Vagina (tissue), 2 donors: ENCODE data around the gene USP53.

Source experiments
- POLR2A ChIP-seq, 2 donors: fragments of 450-650 bp; IDR thresholded peaks; one replicate each; pipeline ENCODE4 v1.6.1; 2017; ENCODE audit warnings: antibody characterized with exemption in 2 of 2, mild to moderate bottlenecking in 2 of 2, moderate library complexity in 2 of 2
- POLR2AphosphoS5 ChIP-seq, 2 donors: sonication (generic); formaldehyde crosslinking; IDR thresholded peaks; one replicate each; pipeline ENCODE4 v1.9.0; 2017; ENCODE audit warnings: antibody characterized with exemption in 2 of 2, mild to moderate bottlenecking in 2 of 2, low read depth in 1 of 2; ENCODE audit not compliant: insufficient read depth in 1 of 2
- TF ChIP-seq, protein P1 (sequence below), 3 experiments: fragments of 450-650 bp in 2 of 3; fragments of 200-600 bp in 1 of 3; sonication (generic) in 1 of 3; IDR thresholded peaks; one replicate each; pipeline ENCODE4 v1.5.1; 2017 to 2019; ENCODE audit warnings: antibody characterized with exemption in 3 of 3, mild to moderate bottlenecking in 2 of 3, moderate library complexity in 2 of 3

DNA sequence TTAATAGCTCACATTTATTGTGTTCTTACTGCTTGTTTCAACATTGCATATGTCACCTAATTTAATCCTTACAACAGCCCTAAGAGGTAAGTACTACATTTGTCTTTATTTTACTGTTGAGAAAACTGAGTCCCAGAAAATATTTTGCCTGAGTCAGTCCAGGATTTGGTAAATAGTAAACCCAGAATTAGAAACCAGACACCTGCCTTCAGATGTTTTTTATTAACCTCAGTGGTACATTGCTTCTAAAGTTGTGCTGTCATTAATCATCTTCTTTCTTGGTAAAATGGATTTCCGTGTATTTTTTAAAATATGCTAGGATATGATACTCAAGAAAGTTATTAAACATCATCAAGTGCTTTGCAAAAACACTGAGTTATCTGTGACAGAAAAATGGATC lies 31.4 kb downstream of the USP53 start:
- TF ChIP-seq, protein P1, sequence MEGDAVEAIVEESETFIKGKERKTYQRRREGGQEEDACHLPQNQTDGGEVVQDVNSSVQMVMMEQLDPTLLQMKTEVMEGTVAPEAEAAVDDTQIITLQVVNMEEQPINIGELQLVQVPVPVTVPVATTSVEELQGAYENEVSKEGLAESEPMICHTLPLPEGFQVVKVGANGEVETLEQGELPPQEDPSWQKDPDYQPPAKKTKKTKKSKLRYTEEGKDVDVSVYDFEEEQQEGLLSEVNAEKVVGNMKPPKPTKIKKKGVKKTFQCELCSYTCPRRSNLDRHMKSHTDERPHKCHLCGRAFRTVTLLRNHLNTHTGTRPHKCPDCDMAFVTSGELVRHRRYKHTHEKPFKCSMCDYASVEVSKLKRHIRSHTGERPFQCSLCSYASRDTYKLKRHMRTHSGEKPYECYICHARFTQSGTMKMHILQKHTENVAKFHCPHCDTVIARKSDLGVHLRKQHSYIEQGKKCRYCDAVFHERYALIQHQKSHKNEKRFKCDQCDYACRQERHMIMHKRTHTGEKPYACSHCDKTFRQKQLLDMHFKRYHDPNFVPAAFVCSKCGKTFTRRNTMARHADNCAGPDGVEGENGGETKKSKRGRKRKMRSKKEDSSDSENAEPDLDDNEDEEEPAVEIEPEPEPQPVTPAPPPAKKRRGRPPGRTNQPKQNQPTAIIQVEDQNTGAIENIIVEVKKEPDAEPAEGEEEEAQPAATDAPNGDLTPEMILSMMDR (IDR thresholded peaks at IDR 0.05): no peak
- TF ChIP-seq POLR2AphosphoS5 (IDR thresholded peaks at IDR 0.05; ENCODE audit: insufficient read depth in 1 of 2, low read depth in 1 of 2) (no peak), POLR2A (IDR thresholded peaks at IDR 0.05) (no peak)
